ENCODE measurements around the gene DARS2. TPM values are rescaled to one million over a fixed set of nuclear protein-coding genes. Genes with fewer than 3 reads are reported as not detected.

The DARS2 gene
- total and polyA plus RNA-seq, 4 donors, result 5.0 to 13.0 (median 10.1) TPM

DNA sequence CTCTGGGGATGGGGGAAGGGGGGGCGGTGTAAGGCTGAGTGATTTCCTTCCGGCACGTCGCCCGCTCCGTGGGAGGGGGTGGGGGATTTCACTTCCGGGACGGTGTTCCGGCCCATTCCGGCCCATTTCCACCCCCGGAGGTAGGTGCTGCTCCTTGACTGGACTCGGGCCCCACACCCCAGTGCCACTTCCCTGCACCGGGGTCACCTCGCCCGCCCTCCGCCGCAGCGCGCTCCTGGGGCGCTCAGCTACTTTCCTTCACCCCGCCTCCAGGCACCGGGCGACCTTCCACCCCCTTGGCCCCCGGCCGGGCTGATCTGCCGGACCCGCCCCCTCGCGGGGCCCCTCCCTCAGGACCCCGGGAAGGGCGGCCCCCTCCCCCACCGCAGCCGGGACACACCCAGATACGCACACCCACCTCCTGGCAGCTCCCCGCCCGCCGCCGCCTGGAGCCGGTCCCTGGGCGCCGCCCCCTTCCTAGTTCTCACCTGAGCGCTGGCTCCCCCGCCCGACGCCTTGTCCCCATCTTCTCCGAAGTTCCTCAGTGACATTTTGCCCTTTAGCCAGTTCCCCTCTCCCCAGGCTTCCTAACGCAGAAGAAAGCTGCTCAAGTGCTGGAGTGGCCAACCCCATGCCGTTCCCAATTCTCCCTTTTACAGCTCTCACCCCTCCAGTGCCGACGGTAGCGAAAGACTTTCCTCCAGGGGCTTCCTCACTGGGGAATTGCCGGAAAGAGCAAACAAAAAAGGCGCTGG lies 44.0 kb downstream of the DARS2 start, which contains the start of gene ZBTB37:
Gene ZBTB37 (plus strand): TSS at position 115 of the 755 bp plus-strand sequence. CDS start 1,846 bp downstream, outside the sequence.
- TF ChIP-seq FOXA2 (IDR thresholded peaks at IDR 0.05) (no peak), JUND (IDR thresholded peaks at IDR 0.05) (no peak), RXRA (IDR thresholded peaks at IDR 0.05) (no peak), HNF4A (conservative IDR thresholded peaks at IDR 0.05) (peak in 1 of 2 donors; percentile 6), EGR1 (IDR thresholded peaks at IDR 0.05; ENCODE audit: low read depth in 2 of 2) (peak; percentile 20 to 87), RAD21 (IDR thresholded peaks at IDR 0.05) (peak in 1 of 2 donors; percentile 14), HNF4G (IDR thresholded peaks at IDR 0.05) (no peak), FOXA1 (IDR thresholded peaks at IDR 0.05) (no peak), GABPA (IDR thresholded peaks at IDR 0.05 in 1 of 2, conservative IDR thresholded peaks at IDR 0.05 in 1 of 2) (peak; percentile 67 to 85)
- TF ChIP-seq, protein P1, sequence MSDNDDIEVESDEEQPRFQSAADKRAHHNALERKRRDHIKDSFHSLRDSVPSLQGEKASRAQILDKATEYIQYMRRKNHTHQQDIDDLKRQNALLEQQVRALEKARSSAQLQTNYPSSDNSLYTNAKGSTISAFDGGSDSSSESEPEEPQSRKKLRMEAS (IDR thresholded peaks at IDR 0.05), result no peak
- no peaks in the 10 kb centered on the region for H3K9me3 ChIP-seq (ENCODE audit: control insufficient read depth in 4 of 4, low read length in 3 of 4)
- H3K36me3 ChIP-seq (ENCODE audit: control insufficient read depth in 4 of 4, insufficient read depth in 3 of 4, low read depth in 1 of 4, low read length in 3 of 4), result peaks cover 4 to 28% (median 26%) of the 10 kb centered on the region in 4 donors
- WGBS, result under 1% methylated on average over 53 of the region's 53 CpGs
- DNase-seq (ENCODE audit: low spot score), result peak; percentile 87
- peak within 1 kb of the TSS; percentile 81 to 98 for H3K27ac ChIP-seq (ENCODE audit: low read depth in 1 of 2, low read length in 2 of 2)
- H3K9ac ChIP-seq (ENCODE audit: low read depth in 1 of 2, low read length in 2 of 2), result peak within 1 kb of the TSS; percentile 77 to 79
- peak within 1 kb of the TSS; percentile 79 to 92 (median 84) for H3K4me3 ChIP-seq (ENCODE audit: low read depth in 1 of 3, low read length in 3 of 3)
- no peaks in the 10 kb centered on the region for H3K27me3 ChIP-seq (ENCODE audit: control insufficient read depth in 4 of 4, insufficient read depth in 4 of 4, low read length in 3 of 4)
- H3K4me1 ChIP-seq (ENCODE audit: control insufficient read depth in 4 of 4, insufficient read depth in 4 of 4, low read length in 3 of 4), result peaks cover 2 to 22% (median 12%) of the 10 kb centered on the region in 4 donors

DNA sequence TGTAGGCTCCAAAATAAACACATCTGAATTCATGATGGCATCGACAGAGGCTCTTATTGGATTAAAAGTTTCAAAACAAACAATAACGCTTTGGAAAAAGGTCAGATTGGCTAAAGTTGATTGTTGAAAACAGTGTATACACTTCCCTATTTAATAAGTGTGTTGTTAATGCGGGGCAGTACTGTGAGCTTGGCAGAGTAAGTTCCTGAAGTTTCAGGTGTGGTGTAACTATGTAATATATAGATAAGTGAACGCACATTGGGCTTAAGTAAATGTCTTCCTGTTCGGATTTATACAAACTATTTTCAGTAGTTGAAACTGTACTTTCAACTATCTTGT lies 44.5 kb downstream of the DARS2 start:
- TF ChIP-seq, protein P1 (IDR thresholded peaks at IDR 0.05), result peak; percentile 49
- TF ChIP-seq YY1 (IDR thresholded peaks at IDR 0.05) (peak; percentile 31), FOXA2 (IDR thresholded peaks at IDR 0.05) (peak; percentile 20), CTCF (IDR thresholded peaks at IDR 0.05; ENCODE audit: low read depth, low read length, missing input control) (no peak), NR2F2 (IDR thresholded peaks at IDR 0.05) (peak; percentile 44), SP1 (IDR thresholded peaks at IDR 0.05) (peak; percentile 20), RXRA (IDR thresholded peaks at IDR 0.05) (peak in 1 of 2 donors; percentile 27), REST (IDR thresholded peaks at IDR 0.05) (no peak), HNF4A (conservative IDR thresholded peaks at IDR 0.05) (no peak), GABPA (IDR thresholded peaks at IDR 0.05 in 1 of 2, conservative IDR thresholded peaks at IDR 0.05 in 1 of 2) (no peak)
- TF ChIP-seq, protein P2, sequence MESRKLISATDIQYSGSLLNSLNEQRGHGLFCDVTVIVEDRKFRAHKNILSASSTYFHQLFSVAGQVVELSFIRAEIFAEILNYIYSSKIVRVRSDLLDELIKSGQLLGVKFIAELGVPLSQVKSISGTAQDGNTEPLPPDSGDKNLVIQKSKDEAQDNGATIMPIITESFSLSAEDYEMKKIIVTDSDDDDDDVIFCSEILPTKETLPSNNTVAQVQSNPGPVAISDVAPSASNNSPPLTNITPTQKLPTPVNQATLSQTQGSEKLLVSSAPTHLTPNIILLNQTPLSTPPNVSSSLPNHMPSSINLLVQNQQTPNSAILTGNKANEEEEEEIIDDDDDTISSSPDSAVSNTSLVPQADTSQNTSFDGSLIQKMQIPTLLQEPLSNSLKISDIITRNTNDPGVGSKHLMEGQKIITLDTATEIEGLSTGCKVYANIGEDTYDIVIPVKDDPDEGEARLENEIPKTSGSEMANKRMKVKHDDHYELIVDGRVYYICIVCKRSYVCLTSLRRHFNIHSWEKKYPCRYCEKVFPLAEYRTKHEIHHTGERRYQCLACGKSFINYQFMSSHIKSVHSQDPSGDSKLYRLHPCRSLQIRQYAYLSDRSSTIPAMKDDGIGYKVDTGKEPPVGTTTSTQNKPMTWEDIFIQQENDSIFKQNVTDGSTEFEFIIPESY (IDR thresholded peaks at IDR 0.05), result peak; percentile 14
- peaks cover 4 to 22% (median 20%) of the 10 kb centered on the region in 4 donors for H3K36me3 ChIP-seq (ENCODE audit: control insufficient read depth in 4 of 4, insufficient read depth in 3 of 4, low read depth in 1 of 4, low read length in 3 of 4)
- WGBS, result under 1% methylated on average over 5 of the region's 5 CpGs
- peaks cover 2 to 22% (median 12%) of the 10 kb centered on the region in 4 donors for H3K4me1 ChIP-seq (ENCODE audit: control insufficient read depth in 4 of 4, insufficient read depth in 4 of 4, low read length in 3 of 4)
- no peaks in the 10 kb centered on the region for H3K9me3 ChIP-seq (ENCODE audit: control insufficient read depth in 4 of 4, low read length in 3 of 4)
- peak overlapping the region; percentile 81 to 98 for H3K27ac ChIP-seq (ENCODE audit: low read depth in 1 of 2, low read length in 2 of 2)
- H3K4me3 ChIP-seq (ENCODE audit: low read depth in 1 of 3, low read length in 3 of 3), result peak overlapping the region; percentile 73 to 89 (median 84)
- no peak for DNase-seq (ENCODE audit: low spot score)
- H3K9ac ChIP-seq (ENCODE audit: low read depth in 1 of 2, low read length in 2 of 2), result peak overlapping the region; percentile 77 to 79
- H3K27me3 ChIP-seq (ENCODE audit: control insufficient read depth in 4 of 4, insufficient read depth in 4 of 4, low read length in 3 of 4), result no peaks in the 10 kb centered on the region
